ENCODE results near the gene SLC2A9.

SLC2A9 gene

GRCh38 chr4:10020871-10021652, at the start of gene SLC2A9:
TSS of gene SLC2A9 (minus strand) at chr4:10021497. CDS start at chr4:10021429, 68 bp downstream.
- no peak for TF ChIP-seq ZNF274 (IDR thresholded peaks at IDR 0.05; ENCODE audit: low read depth, low read length)
- H3K4me3 ChIP-seq (ENCODE audit: low read length): no peak within 1 kb of the TSS

- no peak overlapping the region for H3K4me3 ChIP-seq (ENCODE audit: low read length)
- TF ChIP-seq ZNF274 (IDR thresholded peaks at IDR 0.05; ENCODE audit: low read depth, low read length): no peak
These were observed 47.9 kb upstream of the SLC2A9 start for GRCh38 chr4:10069075-10069642.

GRCh38 chr4:10066670-10067651, 45.7 kb upstream of the SLC2A9 start:
- no peak overlapping the region for H3K4me3 ChIP-seq (ENCODE audit: low read length)
- TF ChIP-seq ZNF274 (IDR thresholded peaks at IDR 0.05; ENCODE audit: low read depth, low read length): no peak

GRCh38 chr4:10066206-10066605, 44.9 kb upstream of the SLC2A9 start:
- H3K4me3 ChIP-seq (ENCODE audit: low read length): no peak overlapping the region
- no peak for TF ChIP-seq ZNF274 (IDR thresholded peaks at IDR 0.05; ENCODE audit: low read depth, low read length)

- no peak for TF ChIP-seq ZNF274 (IDR thresholded peaks at IDR 0.05; ENCODE audit: low read depth, low read length)
- H3K4me3 ChIP-seq (ENCODE audit: low read length): no peak overlapping the region
These were observed 42.4 kb upstream of the SLC2A9 start for GRCh38 chr4:10063544-10064300.

GRCh38 chr4:10061650-10062415, 40.5 kb upstream of the SLC2A9 start:
- TF ChIP-seq ZNF274 (IDR thresholded peaks at IDR 0.05; ENCODE audit: low read depth, low read length): no peak
- H3K4me3 ChIP-seq (ENCODE audit: low read length): no peak overlapping the region

- TF ChIP-seq ZNF274 (IDR thresholded peaks at IDR 0.05; ENCODE audit: low read depth, low read length): no peak
- no peak overlapping the region for H3K4me3 ChIP-seq (ENCODE audit: low read length)
These were observed 37.1 kb upstream of the SLC2A9 start for GRCh38 chr4:10058371-10058770.

- no peak for TF ChIP-seq ZNF274 (IDR thresholded peaks at IDR 0.05; ENCODE audit: low read depth, low read length)
- H3K4me3 ChIP-seq (ENCODE audit: low read length): no peak overlapping the region
These were observed 35.7 kb upstream of the SLC2A9 start for GRCh38 chr4:10057023-10057395.

- no peak for TF ChIP-seq ZNF274 (IDR thresholded peaks at IDR 0.05; ENCODE audit: low read depth, low read length)
- no peak overlapping the region for H3K4me3 ChIP-seq (ENCODE audit: low read length)
These were observed 35.2 kb upstream of the SLC2A9 start for GRCh38 chr4:10056334-10057022.

- no peak overlapping the region for H3K4me3 ChIP-seq (ENCODE audit: low read length)
- TF ChIP-seq ZNF274 (IDR thresholded peaks at IDR 0.05; ENCODE audit: low read depth, low read length): no peak
These were observed 34.6 kb upstream of the SLC2A9 start for GRCh38 chr4:10055871-10056270.

- no peak overlapping the region for H3K4me3 ChIP-seq (ENCODE audit: low read length)
These were observed 33.3 kb upstream of the SLC2A9 start for GRCh38 chr4:10054571-10055041.

GRCh38 chr4:10053635-10054453, 32.5 kb upstream of the SLC2A9 start:
- H3K4me3 ChIP-seq (ENCODE audit: low read length): no peak overlapping the region
- TF ChIP-seq ZNF274 (IDR thresholded peaks at IDR 0.05; ENCODE audit: low read depth, low read length): no peak

More at GRCh38 chr4:10054571-10055041, 33.3 kb upstream of the SLC2A9 start:
- no peak for TF ChIP-seq ZNF274 (IDR thresholded peaks at IDR 0.05; ENCODE audit: low read depth, low read length)
